Transverse colon (tissue), 4 donors: Measurements from ENCODE around the gene BMERB1. TPM values are rescaled to one million over a fixed set of nuclear protein-coding genes. Genes with fewer than 3 reads are reported as not detected.

Experiments
- DNase-seq: peaks from one replicate; pipeline ENCODE4 v3.0.0-alpha.2; 2019
- H3K27ac ChIP-seq, 4 donors: fragments of 200-600 bp; sonication (generic); 2 replicates each; pipeline ENCODE4 v1.5.1; 2016 to 2018; ENCODE audit warnings: inconsistent platforms in 4 of 4
- H3K27me3 ChIP-seq: fragments of 200-600 bp; sonication (generic); 2 replicates; pipeline ENCODE4 v1.5.1; 2017; ENCODE audit warnings: inconsistent platforms
- H3K36me3 ChIP-seq, 4 donors: fragments of 200-600 bp; sonication (generic); 2 replicates each; pipeline ENCODE4 v1.5.1; 2017 to 2019; ENCODE audit warnings: inconsistent platforms in 4 of 4
- H3K4me1 ChIP-seq, 4 donors: fragments of 200-600 bp; sonication (generic); 2 replicates each; pipeline ENCODE4 v1.5.1; 2017 to 2020; ENCODE audit warnings: inconsistent platforms in 4 of 4
- H3K4me3 ChIP-seq, 4 donors: fragments of 200-600 bp; sonication (generic); 1 replicate in 1 of 4; 2 replicates in 3 of 4; pipeline versions ENCODE4 v1.5.1 to v1.6.1; 2017 to 2019; ENCODE audit warnings: inconsistent platforms in 4 of 4
- H3K9me3 ChIP-seq, 2 donors: fragments of 200-600 bp; sonication (generic); 2 replicates each; pipeline ENCODE4 v1.5.1; 2017 to 2019; ENCODE audit warnings: inconsistent platforms in 2 of 2
- CTCF ChIP-seq, 5 experiments: fragments of 200-600 bp in 3 of 5; fragments of 450-650 bp in 2 of 5; sonication (generic) in 3 of 5; IDR thresholded peaks; 1 replicate in 2 of 5; 2 replicates in 3 of 5; pipeline ENCODE4 v1.5.1; 2016 to 2017; ENCODE audit warnings: antibody characterized with exemption in 5 of 5, inconsistent platforms in 3 of 5, mild to moderate bottlenecking in 2 of 5, moderate library complexity in 1 of 5
- EP300 ChIP-seq: sonication (generic); formaldehyde crosslinking; IDR thresholded peaks from one replicate; pipeline ENCODE4 v1.6.1; 2017; ENCODE audit warnings: antibody characterized with exemption, low read depth
- POLR2A ChIP-seq: fragments of 450-650 bp; IDR thresholded peaks from one replicate; pipeline ENCODE4 v1.6.1; 2016; ENCODE audit warnings: antibody characterized with exemption, mild to moderate bottlenecking, moderate library complexity
- POLR2AphosphoS5 ChIP-seq, 3 donors: sonication (generic); formaldehyde crosslinking; IDR thresholded peaks; one replicate each; pipeline ENCODE4 v1.6.1; 2016; ENCODE audit warnings: antibody characterized with exemption in 3 of 3
- WGBS, 2 donors: methylation state at CpG; one replicate each; pipeline ENCODE4 v1.1.5; 2018; ENCODE audit warnings: low coverage in 1 of 2; 5-methylcytosine and 5-hydroxymethylcytosine counted together
- in situ Hi-C, 4 donors: fragments of 200-750 bp; cut with MboI; loops; one replicate each; pipeline versions ENCODE4 v1.15.0 to v1.15.1; 2017; ENCODE audit warnings: low sequenced_read_pairs in 3 of 4, low pct_ligation_motif_present in 1 of 4, low pct_unique_long_range_greater_than_20kb in 1 of 4
- intact Hi-C: fragments of 100-400 bp; cut with DNase I; formaldehyde crosslinking; loops from one replicate; pipeline ENCODE4 v1.15.1; 2023; ENCODE audit warnings: low total_unique reads
- total RNA-seq, 4 donors: library from RNA; depleted of rRNA; stranded (reverse); fragments of >200 nt; gene quantifications; one replicate each; pipeline ENCODE4 v1.1.0, GENCODE V29; 2016

The BMERB1 gene
- total RNA-seq, 4 donors from 2014 or later, result 8.6 to 65.1 (median 14.1) TPM

- TF ChIP-seq EP300 (no peak), POLR2AphosphoS5 (IDR thresholded peaks at IDR 0.05) (no peak), CTCF (IDR thresholded peaks at IDR 0.05) (no peak), POLR2A (no peak)
- H3K4me1 ChIP-seq, result peaks cover 0 to 3% (median 0%) of the 10 kb centered on the region in 4 donors
- intact Hi-C loops, result no loop called here
- no peak for DNase-seq
- H3K36me3 ChIP-seq, result peaks cover 0 to 61% (median 29%) of the 10 kb centered on the region in 4 donors
- H3K9me3 ChIP-seq, result no peaks in the 10 kb centered on the region
- in situ Hi-C loops, result no loop called here
- WGBS, 2 donors, result 93% methylated on average over 6 of the region's 6 CpGs
- H3K27ac ChIP-seq, result no peak overlapping the region
- H3K4me3 ChIP-seq, result no peak overlapping the region
- H3K27me3 ChIP-seq, result no peaks in the 10 kb centered on the region
Observed at GRCh38 chr16:15609286-15609649, 174.9 kb downstream of the BMERB1 start.

- intact Hi-C loops, result no loop called here
- no peaks in the 10 kb centered on the region for H3K27me3 ChIP-seq
Observed at GRCh38 chr16:15610369-15610871, 176.0 kb downstream of the BMERB1 start.

GRCh38 chr16:15611610-15612009 is 177.2 kb downstream of the BMERB1 start:
- H3K27ac ChIP-seq, result no peak overlapping the region
- intact Hi-C loops (no loop called here), in situ Hi-C loops (no loop called here)
- 79 to 94% methylated on average over 4 to 7 of the region's 7 CpGs for WGBS, 2 donors
- peaks cover 0 to under 1% (median 0%) of the 10 kb centered on the region in 4 donors for H3K4me1 ChIP-seq
- TF ChIP-seq POLR2A (no peak), CTCF (IDR thresholded peaks at IDR 0.05) (no peak), POLR2AphosphoS5 (IDR thresholded peaks at IDR 0.05) (no peak), EP300 (no peak)
- no peak for DNase-seq
- no peaks in the 10 kb centered on the region for H3K27me3 ChIP-seq
- H3K36me3 ChIP-seq, result peaks cover 0 to 79% (median 36%) of the 10 kb centered on the region in 4 donors
- no peak overlapping the region for H3K4me3 ChIP-seq
- H3K9me3 ChIP-seq, result no peaks in the 10 kb centered on the region

More at GRCh38 chr16:15610369-15610871, 176.0 kb downstream of the BMERB1 start:
- in situ Hi-C loops, result no loop called here
- peaks cover 0 to 3% (median 0%) of the 10 kb centered on the region in 4 donors for H3K4me1 ChIP-seq
- H3K9me3 ChIP-seq, result no peaks in the 10 kb centered on the region
- H3K27ac ChIP-seq, result no peak overlapping the region
- H3K4me3 ChIP-seq, result no peak overlapping the region
- 83 to 89% methylated on average over 10 of the region's 10 CpGs for WGBS, 2 donors
- DNase-seq, result no peak
- H3K36me3 ChIP-seq, result peaks cover 0 to 67% (median 31%) of the 10 kb centered on the region in 4 donors
- TF ChIP-seq CTCF (IDR thresholded peaks at IDR 0.05) (no peak), POLR2A (no peak), EP300 (no peak), POLR2AphosphoS5 (IDR thresholded peaks at IDR 0.05) (no peak)

- Histone ChIP-seq H3K36me3 (peaks cover 0 to 89% (median 43%) of the 10 kb centered on the region in 4 donors), H3K27me3 (no peaks in the 10 kb centered on the region), H3K27ac (no peak overlapping the region), H3K4me1 (no peaks in the 10 kb centered on the region), H3K9me3 (no peaks in the 10 kb centered on the region), H3K4me3 (no peak overlapping the region)
- no peak for TF ChIP-seq POLR2AphosphoS5 (IDR thresholded peaks at IDR 0.05)
- TF ChIP-seq CTCF (IDR thresholded peaks at IDR 0.05), result no peak
- no peak for TF ChIP-seq EP300
- TF ChIP-seq POLR2A, result no peak
- intact Hi-C loops (no loop called here), in situ Hi-C loops (no loop called here)
- 87 to 94% methylated on average over 4 of the region's 4 CpGs for WGBS, 2 donors
- DNase-seq, result no peak
Observed at GRCh38 chr16:15613676-15614075, 179.3 kb downstream of the BMERB1 start.
